MM.1S (cell line): ENCODE measurements around the gene MRPL53.

Source experiments
- DNase-seq: peaks from one replicate; pipeline ENCODE4 v3.0.0-alpha.2; 2015
- H2AFZ ChIP-seq: fragments of 300-600 bp; sonication (generic); 2 replicates; pipeline ENCODE4 v1.6.0; 2016; ENCODE audit warnings: antibody characterized with exemption, low read length
- H3F3A ChIP-seq: fragments of 300-600 bp; sonication (generic); 2 replicates; pipeline ENCODE4 v1.6.1; 2016; ENCODE audit warnings: mild to moderate bottlenecking, antibody characterized with exemption, low read length, moderate library complexity, mixed read lengths; ENCODE audit not compliant: insufficient read depth
- H3K27ac ChIP-seq: fragments of 300-600 bp; sonication (generic); 2 replicates; pipeline ENCODE4 v1.5.1; 2016; ENCODE audit warnings: mild to moderate bottlenecking, low read length
- H3K27me3 ChIP-seq: fragments of 300-600 bp; sonication (generic); replicated peaks from 2 replicates; pipeline ENCODE4 v1.6.0; 2016; ENCODE audit warnings: low read length; ENCODE audit not compliant: insufficient read depth
- H3K36me3 ChIP-seq: fragments of 300-600 bp; sonication (generic); replicated peaks from 2 replicates; pipeline ENCODE4 v1.6.1; 2016; ENCODE audit warnings: mild to moderate bottlenecking, low read length, mixed read lengths; ENCODE audit not compliant: insufficient read depth
- H3K4me1 ChIP-seq: fragments of 300-600 bp; sonication (generic); 2 replicates; pipeline ENCODE4 v1.6.1; 2016; ENCODE audit warnings: low read length, mixed read lengths
- H3K4me2 ChIP-seq: fragments of 300-600 bp; sonication (generic); 2 replicates; pipeline ENCODE4 v1.6.0; 2016; ENCODE audit warnings: low read depth, low read length
- H3K4me3 ChIP-seq: fragments of 300-600 bp; sonication (generic); 2 replicates; pipeline ENCODE4 v1.5.1; 2016; ENCODE audit warnings: low read length, mixed read lengths
- H3K79me2 ChIP-seq: fragments of 300-600 bp; sonication (generic); 2 replicates; pipeline ENCODE4 v1.6.1; 2016; ENCODE audit warnings: mixed run types, low read length, mixed read lengths
- H3K9ac ChIP-seq: fragments of 300-600 bp; sonication (generic); 2 replicates; pipeline ENCODE4 v1.6.1; 2016; ENCODE audit warnings: low read length, mixed read lengths
- H3K9me2 ChIP-seq: fragments of 300-600 bp; sonication (generic); replicated peaks from 2 replicates; pipeline ENCODE4 v1.6.1; 2016; ENCODE audit warnings: mild to moderate bottlenecking, low read length, mixed read lengths; ENCODE audit not compliant: insufficient read depth
- H3K9me3 ChIP-seq: fragments of 300-600 bp; sonication (generic); replicated peaks from 2 replicates; pipeline ENCODE4 v1.6.1; 2016; ENCODE audit warnings: mild to moderate bottlenecking, low read length, mixed read lengths; ENCODE audit not compliant: insufficient read depth
- H4K20me1 ChIP-seq: fragments of 300-600 bp; sonication (generic); 2 replicates; pipeline ENCODE4 v1.6.1; 2016; ENCODE audit warnings: mild to moderate bottlenecking, low read length, moderate library complexity, mixed read lengths; ENCODE audit not compliant: insufficient read depth
- CTCF ChIP-seq: fragments of 300-600 bp; sonication (generic); IDR thresholded peaks from 2 replicates; pipeline ENCODE4 v1.5.1; 2016; ENCODE audit warnings: antibody characterized with exemption, low read length, mixed read lengths
- EZH2 ChIP-seq: fragments of 300-600 bp; sonication (generic); optimal IDR thresholded peaks from 2 replicates; pipeline ENCODE3; 2017; ENCODE audit warnings: low read depth, mild to moderate bottlenecking, antibody characterized with exemption, low read length, mixed read lengths
- EZH2phosphoT487 ChIP-seq: fragments of 300-600 bp; sonication (generic); IDR thresholded peaks from 2 replicates; pipeline ENCODE4 v1.6.1; 2018; ENCODE audit warnings: antibody characterized with exemption, low read length

MRPL53 gene

DNA sequence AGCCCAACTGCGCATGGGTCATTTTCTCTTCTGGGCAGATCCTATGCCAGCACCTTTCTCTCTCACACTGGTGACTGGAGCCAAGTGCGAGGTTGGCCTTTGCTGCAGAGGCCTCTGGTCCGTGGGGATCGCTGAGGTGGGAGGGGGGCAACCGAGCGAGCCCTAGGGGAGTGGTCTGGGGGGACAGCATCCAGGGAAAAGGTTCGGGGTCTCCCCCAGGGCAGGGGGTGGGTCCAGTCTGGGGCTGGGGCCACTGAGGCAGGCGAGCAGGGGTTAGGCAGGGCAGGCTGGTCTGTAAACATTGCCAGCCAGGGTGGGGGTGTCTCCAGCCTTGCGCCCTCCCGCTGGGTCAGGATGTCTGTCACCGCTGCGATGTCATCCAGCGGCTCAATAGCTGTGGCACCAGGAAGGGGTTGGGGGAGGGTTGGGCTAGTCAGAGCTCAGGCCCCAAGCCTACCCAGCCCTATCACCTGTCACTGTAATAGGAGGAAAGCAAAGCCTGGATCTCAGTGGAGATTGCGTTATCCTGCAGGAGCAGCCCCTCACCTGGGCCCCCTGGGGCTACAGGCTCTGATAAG, 46.2 kb downstream of the MRPL53 start:
- no peak overlapping the region for H3K27ac ChIP-seq

GRCh38 chr2:74425523-74425922, 47.0 kb downstream of the MRPL53 start:
- Histone ChIP-seq H3K36me3 (no peaks in the 10 kb centered on the region), H3K9me3 (no peaks in the 10 kb centered on the region), H3K4me2 (no peak overlapping the region), H3K9ac (no peak overlapping the region), H3K27ac (no peak overlapping the region), H3K79me2 (no peaks in the 10 kb centered on the region), H3K4me1 (peaks cover 3% of the 10 kb centered on the region; the same call in 1 of the 2 replicates), H3K9me2 (no peaks in the 10 kb centered on the region), H2AFZ (no peak overlapping the region), H4K20me1 (no peaks in the 10 kb centered on the region), H3F3A (peaks cover 8% of the 10 kb centered on the region; the same call in 1 of the 2 replicates), H3K4me3 (no peak overlapping the region), H3K27me3 (no peaks in the 10 kb centered on the region)
- TF ChIP-seq CTCF (no peak), EZH2 (no peak), EZH2phosphoT487 (no peak)
- DNase-seq: no peak

More for the DNA sequence above, 46.2 kb downstream of the MRPL53 start:
- Histone ChIP-seq H3F3A (peaks cover 5% of the 10 kb centered on the region; the same call in 1 of the 2 replicates), H3K4me3 (no peak overlapping the region), H3K9me2 (no peaks in the 10 kb centered on the region), H3K4me1 (no peaks in the 10 kb centered on the region; the same call in 1 of the 2 replicates), H3K9me3 (no peaks in the 10 kb centered on the region), H3K4me2 (no peak overlapping the region), H3K79me2 (no peaks in the 10 kb centered on the region), H4K20me1 (no peaks in the 10 kb centered on the region), H2AFZ (no peak overlapping the region), H3K36me3 (no peaks in the 10 kb centered on the region), H3K27me3 (no peaks in the 10 kb centered on the region), H3K9ac (no peak overlapping the region)
- no peak for DNase-seq
- TF ChIP-seq EZH2phosphoT487: no peak
- TF ChIP-seq EZH2: no peak
- TF ChIP-seq CTCF: no peak

DNA sequence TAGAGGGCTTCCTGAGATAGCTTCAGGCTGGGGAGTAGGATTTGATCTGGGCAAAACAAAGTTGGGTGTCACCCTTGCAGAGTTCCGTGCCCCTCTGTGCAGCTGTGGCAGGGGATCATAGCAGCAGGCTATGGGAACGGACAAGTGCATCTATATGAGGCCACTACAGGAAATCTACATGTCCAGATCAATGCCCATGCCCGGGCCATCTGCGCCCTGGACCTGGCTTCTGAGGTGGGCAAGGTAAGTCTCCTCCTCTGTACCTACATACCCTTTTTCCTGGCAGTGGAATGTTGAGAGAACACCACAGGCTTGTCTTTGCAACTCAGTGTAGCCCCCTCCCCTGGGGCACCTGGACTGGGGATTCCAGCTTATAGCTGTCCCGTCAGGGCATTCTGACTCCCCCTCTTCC, 47.5 kb downstream of the MRPL53 start:
- H3K9me3 ChIP-seq: no peaks in the 10 kb centered on the region
- H2AFZ ChIP-seq: no peak overlapping the region
- no peaks in the 10 kb centered on the region for H3K79me2 ChIP-seq
- H3K9me2 ChIP-seq: no peaks in the 10 kb centered on the region
- no peaks in the 10 kb centered on the region for H3K27me3 ChIP-seq
- no peaks in the 10 kb centered on the region for H4K20me1 ChIP-seq
- peaks cover 8% of the 10 kb centered on the region; the same call in 1 of the 2 replicates for H3F3A ChIP-seq
- H3K9ac ChIP-seq: no peak overlapping the region
- no peak overlapping the region for H3K4me3 ChIP-seq
- no peak for DNase-seq
- H3K4me2 ChIP-seq: no peak overlapping the region
- H3K4me1 ChIP-seq: peaks cover 8% of the 10 kb centered on the region
- no peak for TF ChIP-seq EZH2phosphoT487
- TF ChIP-seq CTCF: no peak
- TF ChIP-seq EZH2: no peak
- no peak overlapping the region for H3K27ac ChIP-seq
- no peaks in the 10 kb centered on the region for H3K36me3 ChIP-seq
